CD4-positive, alpha-beta T cell treated with Interleukin-6 at 100 ng/mL for 8 hours (primary cell): ENCODE data around the gene PARP6.
A peak's percentile ranks its signal among the peaks of the same experiment; 100 is the strongest.

Experiments used
- DNase-seq: peaks from one replicate; pipeline ENCODE4 v3.0.0-alpha.2; 2020; ENCODE audit warnings: mixed read lengths, low spot score

The PARP6 gene

GRCh38 chr15:72272213-72272996, at the start of gene PARP6:
TSS of gene PARP6 (minus strand) at chr15:72272554. CDS start at chr15:72267477, 5,077 bp downstream.
- peak; percentile 99 for DNase-seq

- peak; percentile 50 for DNase-seq
Observed at GRCh38 chr15:72319985-72320671, 47.8 kb upstream of the PARP6 start, which contains the start of gene CELF6. TSS of gene CELF6 (minus strand) at chr15:72320157. CDS start at chr15:72319874, 283 bp downstream.

- peak; percentile 22 for DNase-seq
Observed at GRCh38 chr15:72319360-72319984, 47.1 kb upstream of the PARP6 start.

- DNase-seq, result no peak
Observed at GRCh38 chr15:72318408-72318942, 46.1 kb upstream of the PARP6 start.

- DNase-seq, result no peak
Observed at GRCh38 chr15:72315706-72316370, 43.5 kb upstream of the PARP6 start.

- DNase-seq, result no peak
Observed at GRCh38 chr15:72313881-72314280, 41.5 kb upstream of the PARP6 start.

GRCh38 chr15:72313448-72313840, 41.1 kb upstream of the PARP6 start:
- no peak for DNase-seq

- peak; percentile 46 for DNase-seq
Observed at GRCh38 chr15:72312605-72313447, 40.5 kb upstream of the PARP6 start.

GRCh38 chr15:72307026-72307425, 34.7 kb upstream of the PARP6 start:
- DNase-seq, result no peak

- DNase-seq, result peak; percentile 63
Observed at GRCh38 chr15:72306211-72306785, 33.9 kb upstream of the PARP6 start.

- no peak for DNase-seq
Observed at GRCh38 chr15:72304596-72304995, 32.2 kb upstream of the PARP6 start.

GRCh38 chr15:72302955-72303354, 30.6 kb upstream of the PARP6 start:
- no peak for DNase-seq

GRCh38 chr15:72289597-72290325, 17.4 kb upstream of the PARP6 start:
- DNase-seq, result no peak

GRCh38 chr15:72288796-72289596, 16.6 kb upstream of the PARP6 start:
- DNase-seq, result no peak

GRCh38 chr15:72285927-72286516, 13.7 kb upstream of the PARP6 start:
- peak; percentile 50 for DNase-seq

GRCh38 chr15:72285402-72285801, 13.0 kb upstream of the PARP6 start:
- DNase-seq, result no peak

- no peak for DNase-seq
Observed at GRCh38 chr15:72284781-72285180, 12.4 kb upstream of the PARP6 start.

GRCh38 chr15:72281713-72282112, 9.4 kb upstream of the PARP6 start:
- DNase-seq, result no peak

GRCh38 chr15:72280751-72281150, 8.4 kb upstream of the PARP6 start:
- DNase-seq, result no peak
